ENCODE results near the gene PDSS1. TPM values are rescaled to one million over a fixed set of nuclear protein-coding genes. Genes with fewer than 3 reads are reported as not detected.

PDSS1 gene
- polyA plus RNA-seq, 1 of the 3 experiments (the other 2 are of a cell fraction) = 14.9 TPM

GRCh38 chr10:26743841-26744240, 46.3 kb downstream of the PDSS1 start:
- CTCF ChIA-PET = no interaction called here
- Histone ChIP-seq H3K4me3 (ENCODE audit: low read depth in 2 of 2, low read length in 1 of 2) (no peak overlapping the region), H3K27me3 (ENCODE audit: insufficient read depth) (no peaks in the 10 kb centered on the region), H3K79me2 (ENCODE audit: insufficient read depth) (no peaks in the 10 kb centered on the region), H3K4me2 (no peak overlapping the region), H3F3A (replicated peaks; ENCODE audit: insufficient read depth) (peaks cover 7% of the 10 kb centered on the region), H3K4me1 (ENCODE audit: control insufficient read depth in 1 of 2, insufficient read depth in 2 of 2, low read depth in 1 of 2, low read length in 1 of 2) (no peaks in the 10 kb centered on the region), H2AFZ (ENCODE audit: low read depth) (no peak overlapping the region), H3K9ac (no peak overlapping the region), H3K9me2 (no peaks in the 10 kb centered on the region), H3K36me3 (replicated peaks in 1 of 2; ENCODE audit: control insufficient read depth in 1 of 2, insufficient read depth in 2 of 2, low read length in 1 of 2) (peaks cover 56 to 60% of the 10 kb centered on the region in 2 experiments), H4K20me1 (ENCODE audit: insufficient read depth) (no peaks in the 10 kb centered on the region), H3K27ac (ENCODE audit: low read depth in 2 of 2, low read length in 1 of 2) (no peak overlapping the region), H3K9me3 (no peaks in the 10 kb centered on the region)
- TF ChIP-seq MAX (IDR thresholded peaks at IDR 0.05; ENCODE audit: low read depth) = no peak
- no peak for TF ChIP-seq EZH2phosphoT487 (IDR thresholded peaks at IDR 0.05; ENCODE audit: borderline replicate concordance, low read depth)
- no peak for TF ChIP-seq CHD2 (IDR thresholded peaks at IDR 0.05; ENCODE audit: low read length, partially characterized antibody)
- TF ChIP-seq YY1 (IDR thresholded peaks at IDR 0.05; ENCODE audit: low read depth) = no peak
- TF ChIP-seq JUND (IDR thresholded peaks at IDR 0.05) = no peak
- no peak for TF ChIP-seq USF1 (IDR thresholded peaks at IDR 0.05; ENCODE audit: borderline replicate concordance, low read depth)
- TF ChIP-seq RXRA (IDR thresholded peaks at IDR 0.05; ENCODE audit: borderline replicate concordance, low read depth) = no peak
- TF ChIP-seq SIN3A (IDR thresholded peaks at IDR 0.05; ENCODE audit: borderline replicate concordance, low read depth, low read length) = no peak
- no peak for TF ChIP-seq GABPA (IDR thresholded peaks at IDR 0.05; ENCODE audit: low read depth)
- no peak for TF ChIP-seq ZBTB33 (IDR thresholded peaks at IDR 0.05; ENCODE audit: borderline replicate concordance, low read depth)
- no peak for TF ChIP-seq CTCF (IDR thresholded peaks at IDR 0.05)
- TF ChIP-seq RCOR1 (IDR thresholded peaks at IDR 0.05; ENCODE audit: low read length) = no peak
- no peak for TF ChIP-seq ELF1 (IDR thresholded peaks at IDR 0.05)
- no peak for TF ChIP-seq USF2 (IDR thresholded peaks at IDR 0.05; ENCODE audit: borderline replicate concordance, low read depth, low read length)
- TF ChIP-seq FOXJ3 (CRISPR knock-in tag; IDR thresholded peaks at IDR 0.05) = no peak
- no peak for TF ChIP-seq NFIC (IDR thresholded peaks at IDR 0.05; ENCODE audit: borderline replicate concordance)
- no peak for TF ChIP-seq RFX5 (IDR thresholded peaks at IDR 0.05; ENCODE audit: low read length)
- POLR2A ChIA-PET = no interaction called here
- WGBS (ENCODE audit: low lambda C conversion rate) = 89% methylated on average over 1 of the region's 1 CpG
- DNase-seq = no peak

Measured in SK-N-SH (cell line).